IMR-90 (cell line): Measurements from ENCODE around the gene OR4K5. TPM values are rescaled to one million over a fixed set of nuclear protein-coding genes. Genes with fewer than 3 reads are reported as not detected.

Experiments used
- ATAC-seq: fragments of 200-7000 bp; cut with Tn5 transposase; 2 replicates; pipeline ENCODE4 v1.9.1; 2020; ENCODE audit warnings: low read depth, mild to moderate bottlenecking, moderate library complexity
- BruUV-seq: library from RNA; stranded (reverse); fragments of 400-500 nt; replicated peaks from 2 replicates; lab custom pipeline; 2021; lab: Mats Ljungman, UMichigan
- CTCF ChIA-PET: fragments of 300-600 bp; formaldehyde crosslinking; extraction: SDS; loops from one replicate; lab custom pipeline; 2021; ENCODE audit warnings: antibody characterized with exemption; lab: Yijun Ruan, JAX
- POLR2A ChIA-PET: fragments of 300-600 bp; sonication (Branson Sonifier 250); formaldehyde crosslinking; loops from one replicate; lab custom pipeline; 2022; ENCODE audit warnings: antibody characterized with exemption; ENCODE audit not compliant: unreplicated experiment; lab: Charles Lee
- DNase-seq: peaks from one replicate; pipeline ENCODE4 v3.0.0; 2013
- H2AFZ ChIP-seq: replicated peaks from 2 replicates; pipeline ENCODE3; 2013; ENCODE audit warnings: low read length, mild to moderate bottlenecking; ENCODE audit not compliant: poor library complexity
- H2AK5ac ChIP-seq: 2 replicates; pipeline ENCODE4 v1.6.1; 2013; ENCODE audit warnings: low read depth, low read length, inconsistent platforms
- H2AK9ac ChIP-seq: replicated peaks from 2 replicates; pipeline ENCODE3; 2013; ENCODE audit warnings: mild to moderate bottlenecking, low read depth, low read length, moderate library complexity; ENCODE audit not compliant: poor library complexity
- H2BK120ac ChIP-seq: 2 replicates; pipeline ENCODE4 v1.6.1; 2013; ENCODE audit warnings: low read depth, low read length, inconsistent platforms
- H2BK15ac ChIP-seq: 3 replicates; pipeline ENCODE4 v1.6.1; 2013; ENCODE audit warnings: low read depth, low read length, inconsistent platforms
- H2BK20ac ChIP-seq: 2 replicates; pipeline ENCODE4 v1.6.1; 2013; ENCODE audit warnings: low read depth, mild to moderate bottlenecking, inconsistent platforms, low read length, moderate library complexity
- H2BK5ac ChIP-seq: 2 replicates; pipeline ENCODE4 v1.6.1; 2013; ENCODE audit warnings: mild to moderate bottlenecking, low read depth, low read length, inconsistent platforms; ENCODE audit not compliant: poor library complexity, severe bottlenecking
- H3K14ac ChIP-seq: replicated peaks from 2 replicates; pipeline ENCODE4 v1.6.1; 2013; ENCODE audit warnings: low read depth, low read length, inconsistent platforms
- H3K18ac ChIP-seq: 2 replicates; pipeline ENCODE4 v1.6.1; 2013; ENCODE audit warnings: low read depth, low read length, control low read depth
- H3K23ac ChIP-seq: 2 replicates; pipeline ENCODE4 v1.6.1; 2013; ENCODE audit warnings: low read depth, low read length, inconsistent platforms
- H3K27ac ChIP-seq: 2 replicates; pipeline ENCODE4 v1.5.1; 2013; ENCODE audit warnings: mild to moderate bottlenecking, control low read depth, low read length; ENCODE audit not compliant: insufficient read depth
- H3K27me3 ChIP-seq: 2 replicates; pipeline ENCODE4 v1.6.1; 2013; ENCODE audit warnings: low read length; ENCODE audit not compliant: control insufficient read depth, insufficient read depth
- H3K36me3 ChIP-seq: 2 replicates; pipeline ENCODE4 v1.6.1; 2013; ENCODE audit warnings: low read length, mixed read lengths; ENCODE audit not compliant: control insufficient read depth, insufficient read depth
- H3K4ac ChIP-seq: 2 replicates; pipeline ENCODE4 v1.6.1; 2013; ENCODE audit warnings: low read depth, low read length, inconsistent platforms
- H3K4me1 ChIP-seq: 2 replicates; pipeline ENCODE4 v1.6.1; 2013; ENCODE audit warnings: low read length, mixed read lengths; ENCODE audit not compliant: control insufficient read depth, insufficient read depth
- H3K4me2 ChIP-seq: 2 replicates; pipeline ENCODE4 v1.6.1; 2013; ENCODE audit warnings: low read depth, mild to moderate bottlenecking, control low read depth, low read length, moderate library complexity
- H3K4me3 ChIP-seq: 2 replicates; pipeline ENCODE4 v1.5.1; 2013; ENCODE audit warnings: low read depth, mild to moderate bottlenecking, control low read depth, low read length, moderate library complexity; ENCODE audit not compliant: insufficient read depth
- H3K56ac ChIP-seq: 2 replicates; pipeline ENCODE4 v1.6.1; 2013; ENCODE audit warnings: low read length, inconsistent platforms; ENCODE audit not compliant: insufficient read depth; ENCODE audit errors: extremely low read depth
- H3K79me1 ChIP-seq, 2 experiments: 2 replicates each; pipeline ENCODE4 v1.6.1; 2013; ENCODE audit warnings: low read length in 2 of 2, inconsistent platforms in 1 of 2, low read depth in 1 of 2
- H3K9ac ChIP-seq: 2 replicates; pipeline ENCODE4 v1.6.1; 2013; ENCODE audit warnings: low read depth, low read length, control low read depth
- H3K9me1 ChIP-seq: 2 replicates; pipeline ENCODE4 v1.6.1; 2013; ENCODE audit warnings: low read length, inconsistent platforms; ENCODE audit not compliant: insufficient read depth
- H3K9me3 ChIP-seq: 2 replicates; pipeline ENCODE4 v1.6.1; 2013; ENCODE audit warnings: low read length; ENCODE audit not compliant: control insufficient read depth, insufficient read depth
- H4K20me1 ChIP-seq: 2 replicates; pipeline ENCODE4 v1.6.1; 2013; ENCODE audit warnings: low read length, inconsistent platforms; ENCODE audit not compliant: insufficient read depth
- H4K5ac ChIP-seq: 2 replicates; pipeline ENCODE4 v1.6.1; 2013; ENCODE audit warnings: mild to moderate bottlenecking, low read depth, low read length, control low read depth
- H4K8ac ChIP-seq, 2 experiments: 2 replicates each; pipeline ENCODE4 v1.6.1; 2013; ENCODE audit warnings: low read depth in 2 of 2, low read length in 2 of 2, control low read depth in 1 of 2, inconsistent platforms in 1 of 2
- H4K91ac ChIP-seq: 2 replicates; pipeline ENCODE4 v1.6.1; 2013; ENCODE audit warnings: low read depth, low read length, inconsistent platforms; ENCODE audit not compliant: insufficient read depth
- CEBPB ChIP-seq: IDR thresholded peaks from 2 replicates; pipeline ENCODE4 v1.6.1; 2012; ENCODE audit warnings: low read depth, low read length, improper control_type of control experiment
- WGBS, 2 experiments: methylation state at CpG; one replicate each; pipeline versions ENCODE4 v1.1.5 to v1.1.7; 2013; ENCODE audit warnings: missing lambda C conversion rate in 2 of 2; ENCODE audit not compliant: insufficient read length in 1 of 2; ENCODE audit errors: extremely low coverage in 2 of 2; 5-methylcytosine and 5-hydroxymethylcytosine counted together
- dilution Hi-C: fragments of 300-500 bp; cut with HindIII; formaldehyde crosslinking; loops from one replicate; pipeline ENCODE4 v1.14.3; 2018; ENCODE audit warnings: low sequenced_read_pairs; ENCODE audit not compliant: unreplicated experiment
- in situ Hi-C: fragments of 300-500 bp; cut with MboI; formaldehyde crosslinking; loops from 3 replicates; pipeline ENCODE4 v1.14.3; 2019; ENCODE audit warnings: low sequenced_read_pairs, inconsistent platforms, mixed read lengths
- intact Hi-C: fragments of 100-400 bp; cut with micrococcal nuclease; formaldehyde crosslinking; loops from 2 replicates; pipeline ENCODE4 v1.10.0; 2022
- polyA plus RNA-seq, 3 experiments: library from polyadenylated mRNA; depleted of rRNA; stranded (reverse); fragments of >200 nt; gene quantifications; 2 replicates each; pipeline ENCODE4 v1.2.3, GENCODE V29; 2012; ENCODE audit warnings: low replicate concordance in 1 of 3
- total RNA-seq: library from RNA; depleted of rRNA; stranded (reverse); fragments of >200 nt; gene quantifications from 2 replicates; pipeline ENCODE4 v1.2.3, GENCODE V29; 2012
- TF ChIP-seq, protein P1 (sequence below): conservative IDR thresholded peaks from 2 replicates; pipeline ENCODE4 v1.5.1; 2012; ENCODE audit warnings: mild to moderate bottlenecking, low read depth, low read length, improper control_type of control experiment

The OR4K5 gene
- total and polyA plus RNA-seq, 2 of the 4 experiments (the other 2 are of a cell fraction), result not detected

GRCh38 chr14:19902409-19902808 lies 18.0 kb upstream of the OR4K5 start:
- Histone ChIP-seq H4K20me1 (no peaks in the 10 kb centered on the region), H2BK20ac (no peak overlapping the region), H2BK5ac (no peak overlapping the region), H2BK120ac (no peak overlapping the region), H4K91ac (no peak overlapping the region), H3K9me1 (no peaks in the 10 kb centered on the region), H2AK9ac (no peak overlapping the region), H3K4me2 (no peak overlapping the region), H3K23ac (no peak overlapping the region), H3K4me3 (no peak overlapping the region), H3K79me1 (no peaks in the 10 kb centered on the region), H2BK15ac (no peak overlapping the region), H4K8ac (no peak overlapping the region), H3K4ac (no peak overlapping the region), H3K27ac (no peak overlapping the region), H3K4me1 (no peaks in the 10 kb centered on the region), H3K9me3 (peaks cover 29% of the 10 kb centered on the region), H3K9ac (no peak overlapping the region), H2AK5ac (no peak overlapping the region), H3K18ac (no peak overlapping the region), H3K56ac (no peak overlapping the region), H3K36me3 (no peaks in the 10 kb centered on the region), H2AFZ (no peak overlapping the region), H4K5ac (no peak overlapping the region), H3K14ac (no peak overlapping the region), H3K27me3 (no peaks in the 10 kb centered on the region)
- ChIA-PET CTCF (no interaction called here), POLR2A (no interaction called here)
- DNase-seq (no peak), ATAC-seq (no peak)
- in situ Hi-C loops (no loop called here), intact Hi-C loops (no loop called here), dilution Hi-C loops (no loop called here)
- TF ChIP-seq, protein P1, sequence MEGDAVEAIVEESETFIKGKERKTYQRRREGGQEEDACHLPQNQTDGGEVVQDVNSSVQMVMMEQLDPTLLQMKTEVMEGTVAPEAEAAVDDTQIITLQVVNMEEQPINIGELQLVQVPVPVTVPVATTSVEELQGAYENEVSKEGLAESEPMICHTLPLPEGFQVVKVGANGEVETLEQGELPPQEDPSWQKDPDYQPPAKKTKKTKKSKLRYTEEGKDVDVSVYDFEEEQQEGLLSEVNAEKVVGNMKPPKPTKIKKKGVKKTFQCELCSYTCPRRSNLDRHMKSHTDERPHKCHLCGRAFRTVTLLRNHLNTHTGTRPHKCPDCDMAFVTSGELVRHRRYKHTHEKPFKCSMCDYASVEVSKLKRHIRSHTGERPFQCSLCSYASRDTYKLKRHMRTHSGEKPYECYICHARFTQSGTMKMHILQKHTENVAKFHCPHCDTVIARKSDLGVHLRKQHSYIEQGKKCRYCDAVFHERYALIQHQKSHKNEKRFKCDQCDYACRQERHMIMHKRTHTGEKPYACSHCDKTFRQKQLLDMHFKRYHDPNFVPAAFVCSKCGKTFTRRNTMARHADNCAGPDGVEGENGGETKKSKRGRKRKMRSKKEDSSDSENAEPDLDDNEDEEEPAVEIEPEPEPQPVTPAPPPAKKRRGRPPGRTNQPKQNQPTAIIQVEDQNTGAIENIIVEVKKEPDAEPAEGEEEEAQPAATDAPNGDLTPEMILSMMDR, result no peak
- peak; percentile 33; the same call in 1 of the 2 replicates for TF ChIP-seq CEBPB
- WGBS, 2 experiments, result 40% methylated on average over 2 of the region's 4 CpGs; no CpG with 5 or more reads in 1 of the 2 experiments
- no TSS peak for BruUV-seq
